ENCODE data around the gene ZC3H10.
A peak's percentile ranks its signal among the peaks of the same experiment; 100 is the strongest.
"Not testable (repeated sequence)": the region's sequence is repeated elsewhere in the genome, so short reads cannot be mapped to it uniquely, and the experiment has no call there.

ZC3H10 gene

GRCh38 chr12:56116267-56117081 is 1.6 kb upstream of the ZC3H10 start, which contains the start of gene RPL41:
Gene RPL41 (plus strand): TSS chr12:56116633.
- Mint-ChIP-seq H3K4me3 (peak within 1 kb of the TSS; percentile 98), H3K36me3 (ENCODE audit: low read depth) (peaks cover 53% of the 10 kb centered on the region)

GRCh38 chr12:56117082-56117706 is 872 bp upstream of the ZC3H10 start:
- H3K4me3 Mint-ChIP-seq = peak overlapping the region; percentile 98
- not testable (repeated sequence) for H3K9me3 Mint-ChIP-seq; DNase-seq; H3K27me3 Mint-ChIP-seq (ENCODE audit: low read depth, poor library complexity)
- H3K36me3 Mint-ChIP-seq (ENCODE audit: low read depth) = peaks cover 49% of the 10 kb centered on the region
- H3K4me1 Mint-ChIP-seq = peaks cover 47% of the 10 kb centered on the region
- H3K27ac Mint-ChIP-seq = peak overlapping the region; percentile 100

More at GRCh38 chr12:56116267-56117081, 1.6 kb upstream of the ZC3H10 start, which contains the start of gene RPL41:
- Mint-ChIP-seq H3K4me1 (peaks cover 40% of the 10 kb centered on the region), H3K27me3 (ENCODE audit: low read depth, poor library complexity) (peaks cover 7% of the 10 kb centered on the region), H3K27ac (peak within 1 kb of the TSS; percentile 100), H3K9me3 (no peaks in the 10 kb centered on the region)
- DNase-seq = peak; percentile 94
- TF ChIP-seq, protein P1, sequence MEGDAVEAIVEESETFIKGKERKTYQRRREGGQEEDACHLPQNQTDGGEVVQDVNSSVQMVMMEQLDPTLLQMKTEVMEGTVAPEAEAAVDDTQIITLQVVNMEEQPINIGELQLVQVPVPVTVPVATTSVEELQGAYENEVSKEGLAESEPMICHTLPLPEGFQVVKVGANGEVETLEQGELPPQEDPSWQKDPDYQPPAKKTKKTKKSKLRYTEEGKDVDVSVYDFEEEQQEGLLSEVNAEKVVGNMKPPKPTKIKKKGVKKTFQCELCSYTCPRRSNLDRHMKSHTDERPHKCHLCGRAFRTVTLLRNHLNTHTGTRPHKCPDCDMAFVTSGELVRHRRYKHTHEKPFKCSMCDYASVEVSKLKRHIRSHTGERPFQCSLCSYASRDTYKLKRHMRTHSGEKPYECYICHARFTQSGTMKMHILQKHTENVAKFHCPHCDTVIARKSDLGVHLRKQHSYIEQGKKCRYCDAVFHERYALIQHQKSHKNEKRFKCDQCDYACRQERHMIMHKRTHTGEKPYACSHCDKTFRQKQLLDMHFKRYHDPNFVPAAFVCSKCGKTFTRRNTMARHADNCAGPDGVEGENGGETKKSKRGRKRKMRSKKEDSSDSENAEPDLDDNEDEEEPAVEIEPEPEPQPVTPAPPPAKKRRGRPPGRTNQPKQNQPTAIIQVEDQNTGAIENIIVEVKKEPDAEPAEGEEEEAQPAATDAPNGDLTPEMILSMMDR (IDR thresholded peaks at IDR 0.05) = no peak

- H3K9me3 Mint-ChIP-seq = no peaks in the 10 kb centered on the region
- H3K4me1 Mint-ChIP-seq = peaks cover 55% of the 10 kb centered on the region
- peak overlapping the region; percentile 98 for H3K4me3 Mint-ChIP-seq
- H3K27me3 Mint-ChIP-seq (ENCODE audit: low read depth, poor library complexity) = peaks cover 7% of the 10 kb centered on the region
- peaks cover 33% of the 10 kb centered on the region for H3K36me3 Mint-ChIP-seq (ENCODE audit: low read depth)
- peak overlapping the region; percentile 92 for H3K27ac Mint-ChIP-seq
- DNase-seq = no peak
- TF ChIP-seq, protein P1 (IDR thresholded peaks at IDR 0.05) = no peak
Observed at GRCh38 chr12:56118688-56119357, 757 bp downstream of the ZC3H10 start.

DNA sequence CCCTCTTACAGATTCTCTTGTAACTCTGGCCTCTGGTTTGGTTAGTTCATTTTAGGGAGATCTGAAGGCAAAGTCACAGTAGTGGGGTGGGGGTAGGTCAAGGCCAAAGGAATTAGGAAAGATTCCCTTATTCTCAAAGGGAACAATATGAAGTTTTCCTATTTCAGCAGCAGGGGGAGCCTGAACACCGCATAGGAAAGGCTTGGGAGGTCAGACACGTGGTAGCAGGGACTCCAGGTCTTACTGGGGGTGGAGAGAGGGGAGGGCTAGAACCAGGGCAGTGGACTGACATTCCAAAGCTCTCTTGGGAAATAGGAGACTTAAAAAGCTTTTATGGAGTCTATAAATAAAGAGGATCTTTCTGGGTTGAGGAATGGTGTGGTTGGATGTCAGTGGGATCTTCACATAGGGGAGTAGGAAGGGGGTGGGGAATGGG is 1.3 kb downstream of the ZC3H10 start:
- peak; percentile 74 for DNase-seq
- H3K9me3 Mint-ChIP-seq = no peaks in the 10 kb centered on the region
- TF ChIP-seq, protein P1 (IDR thresholded peaks at IDR 0.05) = peak; percentile 64
- peaks cover 7% of the 10 kb centered on the region for H3K27me3 Mint-ChIP-seq (ENCODE audit: low read depth, poor library complexity)
- peak overlapping the region; percentile 98 for H3K4me3 Mint-ChIP-seq
- peak overlapping the region; percentile 92 for H3K27ac Mint-ChIP-seq
- H3K4me1 Mint-ChIP-seq = peaks cover 55% of the 10 kb centered on the region
- H3K36me3 Mint-ChIP-seq (ENCODE audit: low read depth) = peaks cover 28% of the 10 kb centered on the region

- no peak for DNase-seq
- Mint-ChIP-seq H3K4me1 (peaks cover 55% of the 10 kb centered on the region), H3K27me3 (ENCODE audit: low read depth, poor library complexity) (peaks cover 7% of the 10 kb centered on the region), H3K36me3 (ENCODE audit: low read depth) (peaks cover 26% of the 10 kb centered on the region), H3K9me3 (no peaks in the 10 kb centered on the region), H3K4me3 (peak overlapping the region; percentile 98), H3K27ac (peak overlapping the region; percentile 83)
- TF ChIP-seq, protein P1 (IDR thresholded peaks at IDR 0.05) = no peak
Observed at GRCh38 chr12:56120158-56120846, 2.2 kb downstream of the ZC3H10 start.

All from nephron progenitor cell (in vitro differentiated cells).